Erythroblast (primary cell): ENCODE measurements around the gene OSBPL10.

Source experiments
- GATA1 ChIP-seq: IDR thresholded peaks from 2 replicates; pipeline ENCODE4 v1.6.1; 2011; ENCODE audit warnings: low read depth, mild to moderate bottlenecking, control low read depth, low read length, moderate library complexity
- POLR2A ChIP-seq: IDR thresholded peaks from 2 replicates; pipeline ENCODE4 v1.6.1; 2011; ENCODE audit warnings: mild to moderate bottlenecking, low read length

DNA sequence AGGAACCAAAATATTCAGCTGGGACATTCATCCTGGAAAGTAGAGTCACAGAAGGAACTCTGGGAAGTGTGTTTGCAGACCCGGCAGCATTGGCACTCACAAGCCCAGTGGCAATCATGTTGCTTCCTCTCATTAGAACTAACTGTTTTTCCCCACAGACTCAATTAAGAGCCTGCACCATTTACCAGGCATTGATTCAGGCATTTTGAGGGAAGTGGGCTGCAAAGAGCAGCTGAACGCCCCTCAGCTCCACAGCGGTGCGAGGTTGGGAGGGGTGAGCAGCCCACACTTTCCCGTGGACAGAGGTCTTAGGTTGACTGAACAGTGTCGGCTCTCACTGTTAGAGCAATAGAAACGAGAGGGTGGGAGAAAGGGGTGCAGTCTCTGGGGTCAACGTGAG lies 304.5 kb downstream of the OSBPL10 start:
- TF ChIP-seq POLR2A: no peak
- no peak for TF ChIP-seq GATA1
